Esophagus squamous epithelium (tissue), 5 donors: Measurements from ENCODE around the gene TMEM37. TPM values are rescaled to one million over a fixed set of nuclear protein-coding genes. Genes with fewer than 3 reads are reported as not detected.
A peak's percentile ranks its signal among the peaks of the same experiment; 100 is the strongest.

Experiments used
- DNase-seq: peaks from one replicate; lab custom pipeline; 2025; lab: John Stamatoyannopoulos, UW
- H3K27ac ChIP-seq, 4 donors: fragments of 200-600 bp; sonication (generic); one replicate each; pipeline ENCODE4 v1.5.1; 2016 to 2019; ENCODE audit warnings: mild to moderate bottlenecking in 1 of 4
- H3K27me3 ChIP-seq, 4 donors: fragments of 200-600 bp; sonication (generic); 1 replicate in 3 of 4; 2 replicates in 1 of 4; pipeline versions ENCODE4 v1.5.1 to v1.6.0; 2017 to 2021; ENCODE audit warnings: antibody characterized with exemption in 1 of 4
- H3K36me3 ChIP-seq, 3 donors: fragments of 200-600 bp; sonication (generic); one replicate each; pipeline ENCODE4 v1.5.1; 2016 to 2019
- H3K4me1 ChIP-seq, 3 donors: fragments of 200-600 bp; sonication (generic); one replicate each; pipeline ENCODE4 v1.5.1; 2017 to 2019
- H3K4me3 ChIP-seq, 4 donors: fragments of 200-600 bp; sonication (generic); 1 replicate in 3 of 4; 2 replicates in 1 of 4; pipeline ENCODE4 v1.5.1; 2016 to 2019; ENCODE audit warnings: mild to moderate bottlenecking in 2 of 4, moderate library complexity in 1 of 4
- H3K9me3 ChIP-seq, 3 donors: fragments of 200-600 bp; sonication (generic); one replicate each; pipeline ENCODE4 v1.5.1; 2016 to 2019
- POLR2A ChIP-seq, 4 donors: fragments of 450-650 bp; IDR thresholded peaks; one replicate each; pipeline ENCODE4 v1.6.1; 2017; ENCODE audit warnings: antibody characterized with exemption in 4 of 4, mild to moderate bottlenecking in 4 of 4, moderate library complexity in 3 of 4
- WGBS, 2 donors: methylation state at CpG; one replicate each; pipeline ENCODE4 v1.1.5; 2018; 5-methylcytosine and 5-hydroxymethylcytosine counted together
- intact Hi-C: fragments of 100-400 bp; cut with DNase I; formaldehyde crosslinking; loops from one replicate; pipeline ENCODE4 v1.15.0; 2022
- total RNA-seq, 4 donors: library from RNA; depleted of rRNA; stranded (reverse); fragments of >200 nt; gene quantifications; one replicate each; pipeline ENCODE4 v1.1.0, GENCODE V29; 2016
- TF ChIP-seq, protein P1 (sequence below), 6 experiments: fragments of 450-650 bp in 4 of 6; fragments of 200-600 bp in 2 of 6; sonication (generic) in 2 of 6; IDR thresholded peaks; one replicate each; pipeline ENCODE4 v1.5.1; 2016 to 2019; ENCODE audit warnings: antibody characterized with exemption in 6 of 6, mild to moderate bottlenecking in 4 of 6, moderate library complexity in 4 of 6
- donor health status: DM: yes; HTN: yes; CAD: no.

TMEM37 gene
- total RNA-seq, 4 donors from 2014 or later: 2.6 to 11.4 (median 3.8) TPM

DNA sequence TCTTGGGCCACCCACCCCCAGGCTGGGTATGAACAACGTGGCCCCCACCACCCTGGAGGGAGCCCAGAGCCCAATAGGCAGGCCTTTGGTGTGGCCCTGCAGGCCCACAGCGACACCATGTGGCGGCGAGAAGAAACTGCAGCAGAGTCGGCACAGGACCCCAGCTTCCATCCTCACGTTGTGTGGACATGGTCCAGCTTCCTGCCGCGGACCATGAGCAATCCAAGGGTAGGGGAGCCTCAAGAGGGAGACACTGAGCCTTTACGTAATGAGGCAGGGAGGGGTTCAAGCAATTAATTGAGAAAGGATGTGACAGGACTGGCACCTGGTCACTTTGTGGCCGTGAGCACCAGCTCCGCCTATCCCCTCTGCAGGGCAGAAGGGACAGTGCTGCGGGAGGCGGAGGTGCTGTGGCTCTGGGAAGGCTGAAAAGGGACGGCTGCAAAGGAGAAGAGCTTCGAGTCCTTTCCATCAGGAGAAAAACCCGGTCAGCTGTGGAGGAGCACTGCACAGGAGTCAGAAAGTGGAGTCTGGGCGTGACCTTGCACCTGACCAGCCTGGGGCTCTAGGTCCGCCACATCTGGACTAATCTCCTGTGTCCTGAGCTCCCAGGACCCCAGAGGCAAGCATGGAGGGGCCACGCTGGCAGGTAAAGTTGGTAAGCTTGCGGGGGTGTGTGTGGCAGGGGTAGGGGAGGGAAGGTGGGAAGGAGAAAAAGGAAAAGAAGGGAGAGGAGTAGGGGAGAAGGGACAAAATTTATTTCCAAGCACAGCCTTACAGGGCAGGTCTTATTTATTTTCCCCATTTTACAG, 44.9 kb downstream of the TMEM37 start:
- H3K4me1 ChIP-seq: peaks cover 0 to 5% (median 0%) of the 10 kb centered on the region in 3 donors
- peaks cover 0 to 15% (median 0%) of the 10 kb centered on the region in 4 donors for H3K27me3 ChIP-seq
- TF ChIP-seq, protein P1, sequence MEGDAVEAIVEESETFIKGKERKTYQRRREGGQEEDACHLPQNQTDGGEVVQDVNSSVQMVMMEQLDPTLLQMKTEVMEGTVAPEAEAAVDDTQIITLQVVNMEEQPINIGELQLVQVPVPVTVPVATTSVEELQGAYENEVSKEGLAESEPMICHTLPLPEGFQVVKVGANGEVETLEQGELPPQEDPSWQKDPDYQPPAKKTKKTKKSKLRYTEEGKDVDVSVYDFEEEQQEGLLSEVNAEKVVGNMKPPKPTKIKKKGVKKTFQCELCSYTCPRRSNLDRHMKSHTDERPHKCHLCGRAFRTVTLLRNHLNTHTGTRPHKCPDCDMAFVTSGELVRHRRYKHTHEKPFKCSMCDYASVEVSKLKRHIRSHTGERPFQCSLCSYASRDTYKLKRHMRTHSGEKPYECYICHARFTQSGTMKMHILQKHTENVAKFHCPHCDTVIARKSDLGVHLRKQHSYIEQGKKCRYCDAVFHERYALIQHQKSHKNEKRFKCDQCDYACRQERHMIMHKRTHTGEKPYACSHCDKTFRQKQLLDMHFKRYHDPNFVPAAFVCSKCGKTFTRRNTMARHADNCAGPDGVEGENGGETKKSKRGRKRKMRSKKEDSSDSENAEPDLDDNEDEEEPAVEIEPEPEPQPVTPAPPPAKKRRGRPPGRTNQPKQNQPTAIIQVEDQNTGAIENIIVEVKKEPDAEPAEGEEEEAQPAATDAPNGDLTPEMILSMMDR (IDR thresholded peaks at IDR 0.05): peak; percentile 80 to 98 (median 89)
- no peak for TF ChIP-seq POLR2A (IDR thresholded peaks at IDR 0.05)
- no peak overlapping the region for H3K27ac ChIP-seq
- DNase-seq: no peak
- H3K36me3 ChIP-seq: no peaks in the 10 kb centered on the region
- intact Hi-C loops: loop anchor here (2.0 to 10.0 kb wide), 2 partner anchors 70 to 592 kb away; no protein-coding TSS in a partner anchor
- H3K9me3 ChIP-seq: no peaks in the 10 kb centered on the region
- WGBS, 2 donors: 23 to 37% methylated on average over 10 to 19 of the region's 20 CpGs
- H3K4me3 ChIP-seq: no peak overlapping the region

DNA sequence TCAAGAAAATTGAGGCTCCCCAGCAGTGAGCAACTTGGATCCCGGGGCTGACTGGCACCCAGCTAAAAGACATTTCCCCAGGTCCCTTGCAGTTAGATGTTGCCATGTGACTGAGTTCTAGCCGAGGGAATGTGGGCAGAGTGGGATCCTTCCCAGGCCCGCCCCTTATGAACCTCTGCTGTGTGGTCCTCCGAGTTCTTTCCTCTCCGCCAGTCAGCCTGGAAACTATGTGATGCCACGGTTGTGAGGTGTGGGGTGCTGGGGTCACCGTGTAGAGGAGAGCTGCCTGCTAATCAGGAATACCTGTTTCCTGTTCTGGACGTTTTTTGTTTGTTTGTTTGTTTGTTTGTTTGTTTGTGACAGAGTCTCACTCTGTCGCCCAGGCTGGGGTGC, 45.5 kb downstream of the TMEM37 start:
- Histone ChIP-seq H3K36me3 (no peaks in the 10 kb centered on the region), H3K4me3 (no peak overlapping the region), H3K4me1 (peaks cover 0 to 5% (median 0%) of the 10 kb centered on the region in 3 donors), H3K27ac (no peak overlapping the region), H3K9me3 (no peaks in the 10 kb centered on the region), H3K27me3 (peaks cover 0 to 15% (median 0%) of the 10 kb centered on the region in 4 donors)
- DNase-seq: no peak
- intact Hi-C loops: loop anchor here (2.0 to 10.0 kb wide), 2 partner anchors 70 to 592 kb away; no protein-coding TSS in a partner anchor
- TF ChIP-seq, protein P1 (IDR thresholded peaks at IDR 0.05): no peak
- TF ChIP-seq POLR2A (IDR thresholded peaks at IDR 0.05): no peak
- 68 to 70% methylated on average over 8 to 9 of the region's 9 CpGs for WGBS, 2 donors

DNA sequence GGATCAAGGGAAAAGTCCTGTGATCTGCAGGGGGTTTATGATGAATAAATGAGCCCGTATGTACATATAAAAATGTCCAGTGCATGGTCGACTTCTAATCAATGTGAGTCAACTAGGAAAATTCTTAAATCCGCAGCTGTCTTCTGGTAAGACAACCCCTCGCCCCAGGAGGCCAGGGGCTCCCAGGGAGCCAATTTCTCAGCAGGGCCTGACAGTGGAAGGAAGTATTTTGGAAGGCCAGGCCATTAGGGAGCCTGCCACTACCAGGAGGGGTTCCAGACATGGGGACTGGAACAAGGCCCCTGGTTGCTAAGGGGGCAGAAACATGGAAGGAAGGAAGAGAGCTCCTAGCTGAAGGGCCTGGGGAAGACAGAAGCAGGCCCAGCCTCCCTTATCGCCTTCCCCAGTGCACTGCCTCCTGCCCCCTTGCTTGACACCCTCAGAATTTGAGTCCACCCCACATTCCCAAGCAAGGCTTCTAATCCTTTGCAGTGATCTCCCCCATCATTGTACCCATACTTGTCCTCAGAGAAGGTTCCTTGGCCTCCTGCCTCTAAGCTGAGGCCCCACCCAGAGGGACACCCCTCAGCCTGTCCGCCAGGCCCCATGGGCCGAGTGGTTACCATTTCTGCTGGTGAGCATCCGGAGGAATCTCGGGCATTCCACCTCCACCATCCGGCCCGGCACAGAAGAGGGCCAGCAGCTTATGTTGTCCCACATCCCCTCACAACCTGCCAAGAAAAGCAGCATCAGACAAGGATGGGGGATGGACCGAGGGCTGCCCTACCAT, 46.7 kb downstream of the TMEM37 start:
- Histone ChIP-seq H3K9me3 (no peaks in the 10 kb centered on the region), H3K4me1 (peaks cover 0 to 5% (median 0%) of the 10 kb centered on the region in 3 donors), H3K27ac (no peak overlapping the region), H3K27me3 (peaks cover 0 to 15% (median 0%) of the 10 kb centered on the region in 4 donors), H3K4me3 (no peak overlapping the region), H3K36me3 (no peaks in the 10 kb centered on the region)
- 75 to 79% methylated on average over 5 to 9 of the region's 12 CpGs for WGBS, 2 donors
- DNase-seq: no peak
- TF ChIP-seq, protein P1 (IDR thresholded peaks at IDR 0.05): no peak
- no peak for TF ChIP-seq POLR2A (IDR thresholded peaks at IDR 0.05)
- intact Hi-C loops: loop anchor here (10.0 kb wide), 1 partner anchor 594 kb away; no protein-coding TSS in a partner anchor

DNA sequence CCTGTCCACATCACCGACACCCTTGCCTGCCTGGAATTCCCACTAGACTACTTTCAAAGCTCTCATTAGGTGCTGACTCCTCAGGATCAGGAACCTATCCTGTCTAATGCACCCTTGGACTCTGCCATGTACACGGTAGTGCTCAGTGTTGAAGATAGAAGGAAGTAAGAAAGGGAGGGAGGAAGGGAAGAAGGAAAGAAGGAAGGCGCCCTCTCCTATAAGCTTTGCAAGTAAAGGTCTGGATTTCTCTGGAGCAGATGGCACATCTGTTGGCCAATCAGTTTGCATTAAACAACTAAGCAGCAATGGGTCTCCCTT, 47.3 kb downstream of the TMEM37 start:
- Histone ChIP-seq H3K27ac (no peak overlapping the region), H3K36me3 (no peaks in the 10 kb centered on the region), H3K4me3 (no peak overlapping the region), H3K4me1 (peaks cover 0 to 5% (median 0%) of the 10 kb centered on the region in 3 donors), H3K27me3 (peaks cover 0 to 15% (median 0%) of the 10 kb centered on the region in 4 donors), H3K9me3 (no peaks in the 10 kb centered on the region)
- no peak for DNase-seq
- no peak for TF ChIP-seq POLR2A (IDR thresholded peaks at IDR 0.05)
- TF ChIP-seq, protein P1 (IDR thresholded peaks at IDR 0.05): no peak
- intact Hi-C loops: loop anchor here (10.0 kb wide), 1 partner anchor 594 kb away; no protein-coding TSS in a partner anchor
- 86 to 93% methylated on average over 1 to 3 of the region's 3 CpGs for WGBS, 2 donors
